ENCODE results near the gene PEX6. TPM values are rescaled to one million over a fixed set of nuclear protein-coding genes. Genes with fewer than 3 reads are reported as not detected.
"Not testable (repeated sequence)": the region's sequence is repeated elsewhere in the genome, so short reads cannot be mapped to it uniquely, and the experiment has no call there.

The PEX6 gene
- total RNA-seq, 2 donors from 2014 or later: 14.1 to 18.7 TPM

DNA sequence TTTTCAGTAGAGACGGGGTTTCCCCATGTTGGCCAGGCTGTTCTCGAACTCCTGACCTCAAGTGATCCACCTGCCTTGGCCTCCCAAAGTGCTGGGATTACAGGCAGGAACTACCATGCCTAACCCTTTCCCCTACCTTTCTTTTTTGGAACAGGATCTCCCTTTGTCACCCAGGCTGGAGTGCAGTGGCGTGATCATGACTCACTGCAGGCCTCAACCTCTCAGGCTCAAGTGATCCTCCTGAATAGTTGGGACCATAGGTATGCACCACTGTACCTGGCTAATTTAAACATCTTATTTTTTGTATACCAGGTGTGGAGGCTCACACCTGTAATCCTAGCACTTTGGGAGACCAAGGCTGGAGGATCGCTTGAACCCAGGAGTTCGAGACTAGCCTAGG is 37.6 kb downstream of the PEX6 start:
- DNase-seq (ENCODE audit: low spot score); H3K9me3 Mint-ChIP-seq; H3K27me3 Mint-ChIP-seq; ATAC-seq; H3K4me3 Mint-ChIP-seq; H3K4me1 Mint-ChIP-seq (ENCODE audit: low read depth in 2 of 2); H3K36me3 Mint-ChIP-seq: not testable (repeated sequence)
- H3K27ac Mint-ChIP-seq: peak overlapping the region in 1 of 2 donors; percentile 53

DNA sequence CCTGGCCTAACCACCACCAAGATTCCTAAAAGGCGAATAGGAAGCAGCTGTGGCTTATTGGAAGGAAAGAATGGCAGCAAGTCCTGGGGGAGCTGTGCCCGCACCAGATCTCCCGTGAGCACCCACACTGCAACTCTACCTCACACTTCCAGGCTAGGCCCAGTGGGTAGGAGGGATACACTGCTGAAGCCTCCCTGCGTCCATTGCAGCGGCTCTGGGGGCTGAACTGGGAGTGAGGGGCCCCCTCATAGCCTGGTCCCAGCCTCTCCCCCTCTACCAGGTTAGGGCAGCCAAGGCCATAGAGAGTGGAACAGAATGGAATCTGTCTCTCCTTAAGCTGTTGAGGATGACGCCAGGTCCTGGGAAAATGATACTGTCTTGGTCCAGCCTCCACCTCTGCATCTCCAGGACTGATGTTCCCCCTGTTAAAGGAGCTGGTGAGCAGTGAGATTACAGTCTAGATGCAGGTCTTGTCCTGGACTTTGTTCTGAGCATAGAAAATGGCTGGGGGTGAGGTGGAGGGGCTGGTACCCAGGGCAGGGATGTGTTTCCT is 38.4 kb downstream of the PEX6 start:
- H3K4me3 Mint-ChIP-seq: no peak overlapping the region
- ATAC-seq (no peak), DNase-seq (ENCODE audit: low spot score) (no peak)
- peaks cover 9% of the 10 kb centered on the region for H3K36me3 Mint-ChIP-seq
- no peaks in the 10 kb centered on the region for H3K27me3 Mint-ChIP-seq
- peaks cover 0 to 14% of the 10 kb centered on the region in 2 donors for H3K4me1 Mint-ChIP-seq (ENCODE audit: low read depth in 2 of 2)
- H3K9me3 Mint-ChIP-seq: no peaks in the 10 kb centered on the region
- H3K27ac Mint-ChIP-seq: peak overlapping the region in 1 of 2 donors; percentile 53

DNA sequence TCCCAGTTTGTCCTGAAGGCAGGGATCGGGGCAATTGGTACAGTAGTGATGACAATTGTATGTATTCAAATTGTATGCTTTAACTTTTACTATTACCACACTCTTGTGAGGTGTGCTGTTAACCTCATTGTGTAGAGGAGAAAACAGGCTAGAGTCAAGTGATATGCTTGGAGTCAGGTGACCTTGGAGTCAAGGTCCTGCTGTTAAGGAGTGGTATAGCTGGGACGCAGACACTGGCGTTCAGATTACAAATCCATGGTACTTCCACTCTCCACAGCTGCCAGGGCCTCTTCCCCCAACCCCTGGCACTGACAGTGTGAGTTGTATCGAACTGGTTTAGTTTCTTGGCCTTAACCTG is 39.2 kb downstream of the PEX6 start:
- DNase-seq (ENCODE audit: low spot score) (no peak), ATAC-seq (no peak)
- Mint-ChIP-seq H3K27me3 (no peaks in the 10 kb centered on the region), H3K36me3 (peaks cover 9% of the 10 kb centered on the region), H3K27ac (no peak overlapping the region), H3K4me1 (ENCODE audit: low read depth in 2 of 2) (peaks cover 0 to 14% of the 10 kb centered on the region in 2 donors), H3K4me3 (no peak overlapping the region), H3K9me3 (no peaks in the 10 kb centered on the region)

DNA sequence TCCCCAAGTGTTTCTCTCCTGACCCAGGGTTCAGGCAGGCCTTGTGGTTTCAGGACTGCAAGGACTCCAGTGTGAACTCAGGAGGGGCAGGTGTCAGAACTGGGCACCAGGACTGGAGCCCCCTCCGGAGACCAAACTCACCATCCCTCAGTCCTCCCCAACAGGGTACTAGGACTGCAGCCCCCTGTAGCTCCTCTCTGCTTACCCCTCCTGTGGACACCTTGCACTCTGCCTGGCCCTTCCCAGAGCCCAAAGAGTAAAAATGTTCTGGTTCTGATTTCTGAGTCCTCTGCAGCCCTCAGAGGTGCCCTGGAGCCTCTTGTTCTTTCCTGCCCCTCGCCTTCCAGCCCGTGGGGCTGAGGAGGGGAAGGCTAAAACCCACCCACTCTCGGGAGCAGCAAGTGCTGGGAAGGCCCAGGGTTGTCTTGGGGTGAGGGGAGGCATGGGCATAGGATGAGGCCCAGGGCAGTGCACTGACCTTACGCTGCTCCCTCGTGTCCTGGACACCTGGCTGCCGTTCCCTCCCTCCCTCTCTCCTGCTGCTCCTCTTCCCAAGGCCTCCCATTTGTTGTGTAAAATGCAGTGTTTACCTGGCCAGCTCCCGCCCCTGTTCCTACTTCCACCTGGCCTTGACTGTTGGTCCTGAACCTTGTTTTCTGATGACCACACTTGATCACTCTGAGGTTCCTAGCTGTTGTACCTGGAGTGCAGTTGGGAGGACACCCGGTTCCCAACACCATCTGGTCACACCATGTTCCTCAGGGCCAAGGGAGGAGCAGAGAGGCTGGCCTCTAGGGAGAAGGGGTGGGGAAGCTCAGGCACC is 39.8 kb downstream of the PEX6 start:
- peaks cover 9% of the 10 kb centered on the region for H3K36me3 Mint-ChIP-seq
- no peaks in the 10 kb centered on the region for H3K27me3 Mint-ChIP-seq
- no peak overlapping the region for H3K27ac Mint-ChIP-seq
- no peaks in the 10 kb centered on the region for H3K9me3 Mint-ChIP-seq
- ATAC-seq: no peak
- no peak overlapping the region for H3K4me3 Mint-ChIP-seq
- no peak for DNase-seq (ENCODE audit: low spot score)
- H3K4me1 Mint-ChIP-seq (ENCODE audit: low read depth in 2 of 2): peaks cover 0 to 14% of the 10 kb centered on the region in 2 donors

DNA sequence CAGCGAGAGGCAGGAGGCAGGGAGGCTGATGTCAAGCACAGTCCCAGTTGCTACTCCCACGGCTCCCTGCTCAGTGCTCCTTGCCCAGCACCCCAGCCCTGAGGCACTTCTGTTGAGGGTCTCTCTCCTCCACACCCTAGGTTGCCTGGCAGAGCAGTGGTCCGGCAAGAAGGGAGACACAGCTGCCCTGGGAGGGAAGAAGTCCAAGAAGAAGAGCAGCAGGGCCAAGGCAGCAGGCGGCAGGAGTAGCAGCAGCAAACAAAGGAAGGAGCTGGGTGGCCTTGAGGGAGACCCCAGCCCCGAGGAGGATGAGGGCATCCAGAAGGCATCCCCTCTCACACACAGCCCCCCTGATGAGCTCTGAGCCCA is 40.6 kb downstream of the PEX6 start:
- Mint-ChIP-seq H3K27ac (peak overlapping the region; percentile 44 to 61), H3K9me3 (no peaks in the 10 kb centered on the region), H3K4me3 (no peak overlapping the region), H3K4me1 (ENCODE audit: low read depth in 2 of 2) (peaks cover under 1 to 18% of the 10 kb centered on the region in 2 donors), H3K27me3 (no peaks in the 10 kb centered on the region), H3K36me3 (peaks cover 9% of the 10 kb centered on the region)
- no peak for DNase-seq (ENCODE audit: low spot score)
- ATAC-seq: no peak

DNA sequence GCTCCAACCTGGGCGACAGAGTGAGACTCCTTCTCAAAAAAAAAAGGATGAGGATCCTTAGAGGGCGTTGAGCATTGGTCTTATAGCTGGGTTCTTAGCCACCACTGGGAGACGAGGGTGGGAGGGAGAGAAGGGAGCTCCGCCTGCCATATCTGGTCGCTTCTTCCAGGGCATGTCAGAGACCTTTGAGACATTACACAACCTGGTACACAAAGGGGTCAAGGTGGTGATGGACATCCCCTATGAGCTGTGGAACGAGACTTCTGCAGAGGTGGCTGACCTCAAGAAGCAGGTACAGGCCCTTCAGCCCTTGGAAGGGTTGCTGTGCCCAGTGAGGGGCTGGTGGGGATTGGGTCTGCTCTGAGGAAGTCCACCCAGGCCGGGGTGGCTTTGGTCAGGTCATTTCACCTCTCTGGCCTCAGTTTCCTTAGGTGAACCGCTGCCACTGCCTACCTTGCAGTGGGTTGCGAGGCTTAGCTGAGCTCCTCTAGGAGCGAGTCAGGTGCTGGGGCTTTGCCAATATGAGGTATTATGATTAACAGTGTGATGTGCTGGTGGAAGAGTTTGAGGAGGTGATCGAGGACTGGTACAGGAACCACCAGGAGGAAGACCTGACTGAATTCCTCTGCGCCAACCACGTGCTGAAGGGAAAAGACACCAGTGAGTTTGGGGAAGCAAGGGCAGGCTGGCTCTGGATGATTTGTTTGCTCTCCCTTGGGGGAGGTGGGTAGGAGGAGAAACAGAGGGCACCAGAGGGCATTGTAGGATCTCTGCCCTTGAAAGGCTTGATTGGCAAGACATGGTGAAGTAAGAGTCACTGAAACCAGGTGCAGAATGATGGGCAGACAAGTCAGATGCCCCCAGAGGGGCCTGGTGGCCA is 41.2 kb downstream of the PEX6 start:
- no peaks in the 10 kb centered on the region for H3K27me3 Mint-ChIP-seq
- no peak overlapping the region for H3K4me3 Mint-ChIP-seq
- DNase-seq (ENCODE audit: low spot score): no peak
- peak overlapping the region; percentile 44 to 61 for H3K27ac Mint-ChIP-seq
- peaks cover 9% of the 10 kb centered on the region for H3K36me3 Mint-ChIP-seq
- no peaks in the 10 kb centered on the region for H3K9me3 Mint-ChIP-seq
- ATAC-seq: peak in 1 of 2 donors; percentile 11
- peaks cover 7 to 25% of the 10 kb centered on the region in 2 donors for H3K4me1 Mint-ChIP-seq (ENCODE audit: low read depth in 2 of 2)

DNA sequence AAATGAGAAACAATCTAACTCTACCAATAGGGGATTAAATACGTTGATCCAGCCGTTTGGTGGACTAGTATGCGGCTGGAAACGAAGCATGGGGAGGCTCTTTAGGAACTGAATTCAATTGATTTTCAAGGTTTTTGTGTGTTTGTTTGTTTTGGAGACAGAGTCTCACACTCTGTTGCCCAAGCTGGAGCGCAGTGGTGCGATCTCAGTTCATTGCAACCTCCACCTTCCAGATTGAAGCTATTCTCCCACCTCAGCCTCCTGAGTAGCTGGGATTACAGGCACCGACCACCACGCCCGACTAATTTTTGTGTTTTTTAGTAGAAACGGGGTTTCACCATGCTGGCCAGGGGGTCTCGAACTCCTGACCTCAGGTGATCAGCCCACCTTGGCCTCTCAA is 42.6 kb downstream of the PEX6 start:
- DNase-seq (ENCODE audit: low spot score) (no peak), ATAC-seq (no peak)
- Mint-ChIP-seq H3K4me3 (no peak overlapping the region), H3K4me1 (ENCODE audit: low read depth in 2 of 2) (peaks cover 18 to 36% of the 10 kb centered on the region in 2 donors), H3K27ac (peak overlapping the region in 1 of 2 donors; percentile 31), H3K27me3 (no peaks in the 10 kb centered on the region), H3K9me3 (no peaks in the 10 kb centered on the region), H3K36me3 (peaks cover 9% of the 10 kb centered on the region)

DNA sequence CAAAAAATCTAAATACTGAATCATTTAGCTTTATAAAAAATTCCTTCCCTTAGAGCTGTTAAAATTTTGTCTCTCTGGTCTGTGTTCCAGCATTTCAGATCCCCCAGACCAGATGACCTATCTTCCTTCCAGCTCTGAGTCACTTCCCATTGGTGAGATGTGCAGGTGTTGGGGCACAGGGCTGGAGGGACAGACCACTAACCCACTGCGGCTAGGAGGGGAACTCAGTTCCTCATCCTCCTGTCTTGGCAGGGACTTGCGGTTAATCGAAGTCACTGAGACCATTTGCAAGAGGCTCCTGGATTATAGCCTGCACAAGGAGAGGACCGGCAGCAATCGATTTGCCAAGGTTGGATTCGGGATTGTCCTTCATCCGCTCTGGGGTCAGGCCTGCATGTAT is 43.7 kb downstream of the PEX6 start:
- no peak overlapping the region for H3K4me3 Mint-ChIP-seq
- no peaks in the 10 kb centered on the region for H3K9me3 Mint-ChIP-seq
- peaks cover 11% of the 10 kb centered on the region for H3K36me3 Mint-ChIP-seq
- no peak for ATAC-seq
- H3K27me3 Mint-ChIP-seq: no peaks in the 10 kb centered on the region
- H3K4me1 Mint-ChIP-seq (ENCODE audit: low read depth in 2 of 2): peaks cover 28 to 45% of the 10 kb centered on the region in 2 donors
- DNase-seq (ENCODE audit: low spot score): no peak
- no peak overlapping the region for H3K27ac Mint-ChIP-seq

DNA sequence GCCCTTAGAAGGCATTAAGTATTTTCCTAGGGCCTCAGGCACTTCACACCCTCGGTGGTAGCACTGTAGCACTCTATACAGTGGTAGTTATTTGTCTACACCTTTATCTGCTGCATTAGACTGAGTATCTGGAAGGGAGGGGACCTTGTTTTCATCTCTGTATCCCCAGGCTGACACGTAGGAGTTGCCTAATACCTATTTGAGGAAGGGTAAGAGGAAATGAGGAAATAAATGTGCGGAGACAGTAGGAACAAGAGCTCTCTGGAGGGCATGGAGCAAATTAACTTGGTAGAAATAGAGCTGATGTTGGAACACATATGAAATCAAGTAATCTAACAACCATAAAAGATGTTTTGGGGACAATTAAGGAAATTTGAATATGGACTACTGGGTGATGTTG is 45.8 kb downstream of the PEX6 start:
- ATAC-seq: no peak
- Mint-ChIP-seq H3K27ac (peak overlapping the region; percentile 94 to 98), H3K4me1 (ENCODE audit: low read depth in 2 of 2) (peaks cover 41 to 57% of the 10 kb centered on the region in 2 donors), H3K4me3 (peak overlapping the region; percentile 76), H3K9me3 (no peaks in the 10 kb centered on the region), H3K27me3 (no peaks in the 10 kb centered on the region), H3K36me3 (peaks cover 14% of the 10 kb centered on the region)
- no peak for DNase-seq (ENCODE audit: low spot score)

DNA sequence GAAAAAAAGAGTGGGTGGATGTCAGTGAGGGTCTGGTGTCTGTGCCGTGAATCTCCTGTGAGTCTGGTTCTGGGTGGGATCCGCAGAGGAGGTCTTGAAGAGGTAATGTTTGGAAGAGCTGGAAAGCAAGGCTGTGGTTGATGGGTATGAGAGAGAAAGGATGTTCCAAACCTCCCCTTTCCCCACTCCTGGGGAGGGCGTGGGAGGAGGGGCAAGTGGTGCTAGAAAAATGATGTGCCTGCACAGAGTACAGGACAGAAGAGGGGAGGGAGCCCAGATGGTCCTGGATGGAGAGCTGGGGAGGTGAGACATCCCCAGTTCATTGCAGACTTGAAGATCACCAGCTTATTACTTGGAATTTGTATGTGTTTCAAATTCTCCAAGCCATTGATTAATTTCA is 46.6 kb downstream of the PEX6 start:
- Mint-ChIP-seq H3K4me3 (peak overlapping the region; percentile 76), H3K9me3 (no peaks in the 10 kb centered on the region), H3K4me1 (ENCODE audit: low read depth in 2 of 2) (peaks cover 42 to 52% of the 10 kb centered on the region in 2 donors), H3K27me3 (no peaks in the 10 kb centered on the region), H3K27ac (peak overlapping the region; percentile 94 to 98), H3K36me3 (peaks cover 9% of the 10 kb centered on the region)
- DNase-seq (ENCODE audit: low spot score): no peak
- ATAC-seq: no peak

DNA sequence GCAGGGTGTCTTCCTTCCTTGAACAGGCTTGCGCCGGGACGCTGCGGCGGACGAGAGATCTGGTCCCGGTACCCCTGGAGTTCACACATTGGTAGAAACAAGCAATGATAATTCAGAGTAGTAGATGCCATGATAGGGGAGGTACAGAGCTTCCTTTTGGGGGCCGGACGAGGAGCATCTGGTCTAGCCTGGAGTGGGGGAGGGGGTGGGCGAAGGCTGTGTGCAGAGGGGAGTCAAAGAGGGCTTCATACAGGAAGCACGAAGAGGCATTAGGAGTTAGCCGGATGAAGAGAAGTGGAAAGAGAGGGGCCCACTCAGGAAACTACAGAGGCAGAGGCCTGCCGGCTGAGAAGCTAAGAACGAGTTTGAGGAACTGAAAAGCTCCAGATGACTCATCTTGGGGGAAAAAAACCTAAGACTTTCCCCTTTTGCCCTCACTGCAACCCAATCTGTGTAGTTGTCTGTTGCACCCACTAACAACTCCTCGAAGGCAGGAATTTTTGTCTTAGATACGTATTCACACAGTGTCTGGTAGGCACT is 49.1 kb downstream of the PEX6 start:
- no peaks in the 10 kb centered on the region for H3K27me3 Mint-ChIP-seq
- no peaks in the 10 kb centered on the region for H3K9me3 Mint-ChIP-seq
- H3K4me1 Mint-ChIP-seq (ENCODE audit: low read depth in 2 of 2): peaks cover 42 to 43% of the 10 kb centered on the region in 2 donors
- peaks cover 5% of the 10 kb centered on the region for H3K36me3 Mint-ChIP-seq
- H3K4me3 Mint-ChIP-seq: peak overlapping the region; percentile 100
- peak; percentile 82 for DNase-seq (ENCODE audit: low spot score)
- H3K27ac Mint-ChIP-seq: peak overlapping the region; percentile 94 to 98
- ATAC-seq: peak; percentile 53 to 62

DNA sequence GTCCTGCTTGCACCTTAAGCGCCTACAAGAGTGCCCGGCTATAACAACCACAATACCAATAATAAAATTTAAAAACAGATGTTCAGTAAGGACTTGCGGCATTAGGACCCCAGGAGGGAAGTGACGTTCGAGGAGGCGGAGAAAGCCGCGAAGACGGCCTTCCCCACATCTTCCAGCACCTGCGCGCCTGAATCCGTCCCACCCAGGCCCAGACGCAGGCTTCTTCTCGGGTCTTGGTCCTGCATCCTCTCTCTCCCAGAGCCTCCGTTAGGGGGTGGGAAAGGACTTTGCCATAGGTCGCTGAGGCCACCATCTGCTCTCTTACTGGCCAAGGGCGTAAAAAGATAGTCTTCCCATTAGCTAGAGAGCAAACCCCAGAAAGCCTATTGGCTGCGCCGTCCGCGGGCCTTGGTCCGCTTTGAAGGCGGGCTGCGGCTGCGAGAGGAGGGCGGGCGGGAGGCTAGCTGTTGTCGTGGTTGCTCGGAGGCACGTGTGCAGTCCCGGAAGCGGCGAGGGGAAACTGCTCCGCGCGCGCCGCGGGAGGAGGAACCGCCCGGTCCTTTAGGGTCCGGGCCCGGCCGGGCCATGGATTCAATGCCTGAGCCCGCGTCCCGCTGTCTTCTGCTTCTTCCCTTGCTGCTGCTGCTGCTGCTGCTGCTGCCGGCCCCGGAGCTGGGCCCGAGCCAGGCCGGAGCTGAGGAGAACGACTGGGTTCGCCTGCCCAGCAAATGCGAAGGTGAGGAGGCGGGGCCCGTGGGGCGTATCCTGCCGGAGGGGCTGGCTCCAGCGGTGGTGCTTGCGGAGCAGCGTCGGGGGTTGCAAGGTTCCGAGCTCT is 49.8 kb downstream of the PEX6 start, which contains the start of gene CNPY3:
CNPY3 (plus strand) TSS at position 495 of the 835 bp plus-strand sequence; CDS start at position 586, 91 bp downstream.
- H3K27me3 Mint-ChIP-seq: no peaks in the 10 kb centered on the region
- H3K36me3 Mint-ChIP-seq: peaks cover 5% of the 10 kb centered on the region
- H3K4me3 Mint-ChIP-seq: peak within 1 kb of the TSS; percentile 100
- H3K27ac Mint-ChIP-seq: peak within 1 kb of the TSS; percentile 94 to 98
- DNase-seq (ENCODE audit: low spot score) (peak; percentile 95), ATAC-seq (peak; percentile 91 to 94)
- no peaks in the 10 kb centered on the region for H3K9me3 Mint-ChIP-seq
- H3K4me1 Mint-ChIP-seq (ENCODE audit: low read depth in 2 of 2): peaks cover 42 to 43% of the 10 kb centered on the region in 2 donors
